Activated T-cell treated with anti-CD3 and anti-CD28 coated beads for 48 hours (primary cell): ENCODE measurements around the gene ZNF202.
"Not testable (repeated sequence)": the region's sequence is repeated elsewhere in the genome, so short reads cannot be mapped to it uniquely, and the experiment has no call there.

Source experiments
- DNase-seq: peaks from one replicate; pipeline ENCODE4 v3.0.0-alpha.2; 2020; ENCODE audit warnings: low read depth

Gene ZNF202

DNA sequence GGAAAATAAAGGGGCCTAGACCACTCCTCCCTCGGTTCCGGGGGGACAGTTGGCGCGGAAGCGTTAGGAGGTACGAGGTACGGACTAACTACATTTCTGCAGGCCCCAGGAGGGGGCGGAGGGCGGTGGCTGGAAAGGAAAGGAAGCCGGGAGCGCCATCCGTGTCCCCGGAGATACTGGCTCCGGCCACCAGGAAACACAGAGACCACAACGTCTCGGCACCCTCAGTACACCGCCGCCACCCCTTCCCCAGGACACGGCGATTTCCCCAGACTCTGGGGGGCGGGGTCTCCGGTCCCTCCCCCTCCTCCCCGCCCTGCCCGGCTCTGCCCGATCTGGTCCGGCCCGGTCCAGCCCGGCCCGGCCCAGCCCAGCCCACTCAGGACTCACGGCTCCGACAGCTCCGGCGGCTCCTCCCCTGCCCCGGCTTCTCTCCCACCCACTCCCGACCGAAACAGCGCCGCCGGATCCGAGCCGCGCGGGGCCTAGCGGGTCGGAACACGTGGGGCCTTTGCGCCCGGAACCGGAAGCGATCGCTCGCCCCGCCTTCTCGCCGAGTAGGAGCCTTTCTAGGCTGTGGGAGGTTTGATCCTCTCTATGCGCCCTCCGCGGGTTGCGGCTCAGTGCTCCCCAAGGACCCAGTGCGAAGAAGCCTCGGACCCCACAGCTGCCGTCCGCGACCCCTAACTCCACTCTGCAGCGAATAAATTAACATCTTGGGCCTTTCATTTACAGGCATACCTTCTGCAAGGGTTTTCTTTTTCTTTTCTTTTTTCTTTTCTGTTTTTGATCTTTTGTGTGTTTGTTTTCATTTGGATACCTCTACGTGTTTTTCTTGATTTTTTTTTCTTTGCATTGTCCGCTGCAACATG is at the start of gene ZNF202:
Gene ZNF202 (minus strand): TSS at position 502 of the 872 bp plus-strand sequence. CDS start 10,772 bp downstream, outside the sequence.
- peak; percentile 88 for DNase-seq

- DNase-seq, result no peak
Measured at GRCh38 chr11:123783536-123783935, 42.1 kb upstream of the ZNF202 start.

DNA sequence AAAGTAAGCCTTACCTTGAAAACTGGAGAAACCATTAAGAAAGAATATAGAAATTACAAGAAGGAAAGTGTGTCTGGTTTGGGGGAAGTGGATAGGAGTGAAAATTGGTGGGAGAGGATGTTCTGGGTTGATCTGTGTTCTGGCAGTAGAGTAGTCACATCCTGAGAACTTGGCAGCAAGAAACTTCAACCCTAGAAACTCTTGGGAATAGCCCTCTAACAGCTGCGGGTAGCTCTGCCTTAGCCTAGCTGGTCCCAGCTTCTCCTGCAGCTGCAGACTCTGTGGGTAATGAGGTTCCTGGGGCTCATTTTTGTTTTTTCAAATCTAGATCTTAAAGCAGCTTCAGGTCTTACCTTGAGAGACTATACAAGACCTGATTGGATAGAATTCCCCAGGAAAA is 37.1 kb upstream of the ZNF202 start:
- DNase-seq, result no peak

GRCh38 chr11:123775715-123776549 is 34.5 kb upstream of the ZNF202 start:
- DNase-seq, result no peak

DNA sequence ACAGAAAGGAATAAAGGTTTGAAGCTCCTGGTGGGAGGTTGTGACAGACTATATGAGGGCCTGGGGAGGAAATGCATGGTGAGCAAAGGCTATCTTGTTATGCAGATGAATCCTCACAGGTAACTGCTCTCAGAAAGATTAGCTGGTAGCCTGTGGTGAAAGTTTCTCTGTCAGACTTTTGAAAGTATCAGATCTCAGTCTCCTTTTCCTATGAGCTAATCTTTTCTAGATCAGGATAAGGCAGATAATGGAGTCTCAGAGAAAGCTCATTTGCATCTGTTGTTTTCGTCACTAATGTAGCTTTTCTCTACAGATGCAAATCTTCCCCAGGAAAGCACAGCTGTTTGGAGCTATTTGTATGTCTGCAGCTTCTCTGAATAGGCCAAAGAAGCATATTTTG is 33.8 kb upstream of the ZNF202 start:
- no peak for DNase-seq

DNA sequence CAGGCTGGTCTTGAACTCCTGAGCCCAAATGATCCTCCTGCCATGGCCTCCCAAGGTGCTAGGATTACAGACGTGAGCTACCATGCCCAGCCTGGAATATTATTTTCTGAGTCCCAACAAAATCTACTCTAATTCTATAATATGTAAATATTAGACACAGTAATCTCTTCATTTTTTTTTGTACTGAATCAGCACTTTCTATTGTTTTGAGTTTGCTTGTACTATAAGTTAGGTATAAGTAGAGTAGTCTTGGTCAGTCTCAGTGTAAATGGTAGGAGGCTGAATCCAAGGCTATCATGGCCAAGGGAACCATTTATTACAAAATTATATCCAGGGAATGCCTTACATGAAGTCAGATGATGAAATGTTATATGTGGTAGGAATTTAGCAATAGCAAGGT is 32.5 kb upstream of the ZNF202 start:
- DNase-seq, result no peak

DNA sequence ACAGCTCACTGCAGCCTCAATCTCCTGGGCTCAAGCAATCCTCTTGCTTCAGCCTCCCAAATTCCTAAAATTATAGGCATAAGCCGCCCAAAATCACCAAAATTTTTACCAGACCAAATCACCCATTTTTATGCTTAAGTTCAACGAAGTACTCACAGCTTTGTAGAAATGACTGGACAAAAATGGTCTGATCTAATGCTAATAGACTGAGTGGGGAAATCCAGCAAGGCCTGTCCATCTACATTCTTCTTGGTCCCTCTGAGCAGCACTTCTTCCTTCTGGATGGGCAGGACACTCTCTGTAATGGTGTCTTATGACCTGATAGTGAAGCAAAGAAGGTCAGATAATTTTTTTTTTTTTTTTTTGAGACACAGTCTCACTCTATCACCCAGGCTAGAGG is 31.6 kb upstream of the ZNF202 start:
- no peak for DNase-seq

DNA sequence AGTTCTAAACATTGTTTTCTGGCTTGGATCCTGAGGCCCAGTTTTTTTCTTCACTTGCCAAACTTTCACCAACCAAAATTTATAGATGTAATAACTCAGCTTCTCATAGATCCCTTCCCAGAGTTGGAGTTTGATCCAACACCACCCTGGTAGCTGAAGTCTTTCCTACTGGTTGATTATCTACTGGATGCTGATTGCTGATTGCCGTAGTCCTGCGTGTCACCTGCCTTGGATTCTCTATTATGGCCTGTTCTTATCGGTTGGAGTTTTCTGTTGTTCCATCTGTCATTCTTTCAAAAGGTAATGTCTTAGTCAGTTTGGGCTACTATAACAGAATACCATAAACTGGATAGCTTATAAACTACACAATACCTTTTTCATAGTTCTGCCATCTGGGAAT is 30.2 kb upstream of the ZNF202 start:
- DNase-seq, result no peak

- no peak for DNase-seq
Measured at GRCh38 chr11:123770712-123771111, 29.3 kb upstream of the ZNF202 start.

- no peak for DNase-seq
Measured at GRCh38 chr11:123765601-123766000, 24.1 kb upstream of the ZNF202 start.

GRCh38 chr11:123762422-123762821 is 21.0 kb upstream of the ZNF202 start:
- no peak for DNase-seq

- no peak for DNase-seq
Measured at GRCh38 chr11:123760894-123761293, 19.4 kb upstream of the ZNF202 start.

- DNase-seq, result no peak
Measured at GRCh38 chr11:123757976-123758375, 16.5 kb upstream of the ZNF202 start.

- no peak for DNase-seq
Measured at GRCh38 chr11:123755813-123756212, 14.4 kb upstream of the ZNF202 start.

DNA sequence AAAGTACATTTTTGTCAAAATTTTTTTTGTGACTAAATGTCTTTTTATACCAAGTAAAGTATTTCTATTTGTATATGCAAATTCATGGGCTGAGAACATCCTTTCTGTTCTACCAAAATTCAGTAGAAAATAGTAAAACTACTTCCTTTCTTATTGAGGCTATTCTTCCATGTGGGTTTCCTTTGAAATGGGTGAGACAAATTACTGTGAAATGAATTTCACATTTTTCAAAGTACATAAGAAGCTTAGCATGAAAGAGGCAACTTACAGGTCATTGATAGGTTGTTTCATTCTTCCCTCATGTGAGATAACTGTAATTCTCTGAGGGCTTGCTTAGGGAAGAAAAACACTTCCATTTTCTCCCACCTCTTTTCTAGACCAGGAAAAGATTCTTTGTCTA is 13.9 kb upstream of the ZNF202 start:
- no peak for DNase-seq

- DNase-seq, result no peak
Measured at GRCh38 chr11:123754101-123754568, 12.7 kb upstream of the ZNF202 start, which contains the start of gene OR6X1. Gene OR6X1 (minus strand): TSS chr11:123754518. CDS start chr11:123754518, 0 bp downstream.

DNA sequence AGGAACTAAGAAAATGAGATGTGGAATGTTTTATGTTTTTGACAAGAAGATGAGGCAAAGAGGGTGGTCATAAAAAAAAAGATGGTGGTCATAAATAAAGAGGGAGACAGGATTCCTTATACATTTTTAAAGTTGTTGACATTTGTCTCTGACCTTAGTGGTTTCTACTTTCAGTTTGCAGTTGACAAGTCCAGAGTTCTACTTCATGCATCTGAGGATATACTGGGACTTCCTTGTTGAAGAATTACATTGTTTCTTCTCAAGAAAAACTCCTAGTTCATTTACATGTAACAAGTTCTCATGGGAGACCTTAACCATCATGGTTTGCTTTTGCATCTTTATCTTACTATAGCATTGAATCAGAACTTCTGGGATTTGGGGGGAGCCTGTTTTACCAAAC is 11.7 kb upstream of the ZNF202 start:
- no peak for DNase-seq

- DNase-seq, result no peak
Measured at GRCh38 chr11:123751781-123752180, 10.3 kb upstream of the ZNF202 start.

GRCh38 chr11:123748349-123748748 is 6.9 kb upstream of the ZNF202 start:
- not testable (repeated sequence) for DNase-seq

DNA sequence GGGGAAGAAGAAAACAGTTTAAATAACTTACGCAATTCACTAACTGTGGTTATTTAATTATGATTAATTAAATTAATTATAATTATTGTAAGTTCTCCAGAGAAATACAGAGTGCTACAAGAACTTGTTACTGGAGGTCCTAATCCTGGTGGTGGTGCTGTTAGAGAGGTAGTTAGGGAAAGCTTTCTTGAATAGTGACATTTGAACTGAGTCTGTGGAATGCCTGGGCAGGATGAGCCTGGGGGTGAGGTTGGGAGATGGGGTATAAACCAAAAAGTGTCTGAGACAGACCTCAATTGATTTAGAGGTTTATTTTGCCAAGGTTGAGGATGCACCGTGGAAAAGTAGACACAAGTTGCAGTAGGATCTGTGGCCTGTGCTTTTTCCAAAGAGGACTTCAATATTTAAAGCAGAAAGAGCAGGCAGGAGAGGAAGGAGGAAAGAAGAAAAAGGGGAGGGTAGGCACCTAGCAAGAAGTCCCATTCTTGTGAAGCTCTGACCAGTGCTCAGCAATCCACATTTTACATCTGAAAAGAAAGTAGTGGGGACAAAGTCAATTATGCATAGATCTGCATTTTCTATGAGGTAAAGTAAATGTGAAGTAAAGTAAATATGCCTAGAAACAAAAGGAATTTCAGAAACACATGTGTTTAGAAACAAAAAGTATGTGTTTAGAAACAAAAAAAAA is 4.4 kb upstream of the ZNF202 start:
- DNase-seq, result no peak

- no peak for DNase-seq
Measured at GRCh38 chr11:123742724-123743120, 1.3 kb upstream of the ZNF202 start.

- DNase-seq, result no peak
Measured at GRCh38 chr11:123742031-123742723, 717 bp upstream of the ZNF202 start.
